DND-41 (cell line): ENCODE results near the gene RALGPS1.

Source experiments
- ATAC-seq: fragments of 200-7000 bp; cut with Tn5 transposase; 3 replicates; pipeline ENCODE4 v1.9.1; 2021; ENCODE audit warnings: low read depth; ENCODE audit not compliant: insufficient read depth
- DNase-seq: peaks from one replicate; pipeline ENCODE4 v3.0.0-alpha.2; 2020
- H2AFZ ChIP-seq: 2 replicates; pipeline ENCODE4 v1.6.0; 2012; ENCODE audit warnings: low read depth, low read length
- H3K27ac ChIP-seq: 2 replicates; pipeline ENCODE4 v1.5.1; 2012; ENCODE audit warnings: low read length, inconsistent platforms
- H3K27me3 ChIP-seq: fragments of 200-600 bp; sonication (generic); 2 replicates; pipeline ENCODE4 v1.6.0; 2012; ENCODE audit warnings: low read length, mild to moderate bottlenecking, inconsistent platforms; ENCODE audit not compliant: insufficient read depth, poor library complexity
- H3K36me3 ChIP-seq: 2 replicates; pipeline ENCODE4 v1.5.1; 2012; ENCODE audit warnings: low read length, inconsistent platforms; ENCODE audit not compliant: insufficient read depth
- H3K4me1 ChIP-seq: 2 replicates; pipeline ENCODE4 v1.5.1; 2012; ENCODE audit warnings: mild to moderate bottlenecking, low read length; ENCODE audit not compliant: insufficient read depth
- H3K4me2 ChIP-seq: 2 replicates; pipeline ENCODE4 v1.6.0; 2012; ENCODE audit warnings: mild to moderate bottlenecking, moderate library complexity, low read length, inconsistent platforms; ENCODE audit not compliant: insufficient read depth
- H3K4me3 ChIP-seq, 2 experiments: fragments of 200-600 bp in 1 of 2; shearing (Covaris generic) in 1 of 2; 2 replicates each; pipeline ENCODE4 v1.5.1; 2012 to 2016; ENCODE audit warnings: inconsistent platforms in 2 of 2, low read length in 2 of 2, mild to moderate bottlenecking in 2 of 2, low read depth in 1 of 2, moderate library complexity in 1 of 2
- H3K79me2 ChIP-seq: 2 replicates; pipeline ENCODE4 v1.6.0; 2012; ENCODE audit warnings: low read length, inconsistent platforms; ENCODE audit not compliant: insufficient read depth
- H3K9ac ChIP-seq: 2 replicates; pipeline ENCODE4 v1.6.0; 2012; ENCODE audit warnings: low read depth, mild to moderate bottlenecking, inconsistent platforms, low read length, moderate library complexity
- H3K9me3 ChIP-seq: 2 replicates; pipeline ENCODE4 v1.5.1; 2012; ENCODE audit warnings: low read length, moderate library complexity, mild to moderate bottlenecking, inconsistent platforms; ENCODE audit not compliant: insufficient read depth, severe bottlenecking
- H4K20me1 ChIP-seq: 2 replicates; pipeline ENCODE4 v1.6.0; 2012; ENCODE audit warnings: low read length; ENCODE audit not compliant: insufficient read depth
- CTCF ChIP-seq: IDR thresholded peaks from 2 replicates; pipeline ENCODE4 v1.5.1; 2012; ENCODE audit warnings: borderline replicate concordance, low read length, moderate library complexity, mild to moderate bottlenecking; ENCODE audit not compliant: poor library complexity, severe bottlenecking; ENCODE audit errors: extremely low read depth
- EZH2 ChIP-seq: IDR thresholded peaks from 3 replicates; pipeline ENCODE4 v1.6.1; 2012; ENCODE audit warnings: borderline replicate concordance, low read depth, mild to moderate bottlenecking, moderate library complexity, low read length, inconsistent platforms; ENCODE audit not compliant: severe bottlenecking

The RALGPS1 gene

GRCh38 chr9:126985870-126986498, 71.4 kb downstream of the RALGPS1 start:
- Histone ChIP-seq H3K4me1 (peaks cover 4% of the 10 kb centered on the region; the same call in 1 of the 2 replicates), H2AFZ (no peak overlapping the region), H3K27ac (no peak overlapping the region), H4K20me1 (peaks cover 64% of the 10 kb centered on the region), H3K9me3 (peaks cover 7% of the 10 kb centered on the region), H3K36me3 (no peaks in the 10 kb centered on the region), H3K9ac (no peak overlapping the region), H3K4me2 (no peak overlapping the region), H3K27me3 (peaks cover 70% of the 10 kb centered on the region), H3K4me3 (no peak overlapping the region), H3K79me2 (no peaks in the 10 kb centered on the region)
- TF ChIP-seq EZH2 (no peak), CTCF (peak; percentile 27)
- peak; percentile 85 for DNase-seq
- ATAC-seq: peak; percentile 95

GRCh38 chr9:126986506-126986951, 71.9 kb downstream of the RALGPS1 start:
- Histone ChIP-seq H3K79me2 (no peaks in the 10 kb centered on the region), H3K27ac (no peak overlapping the region), H4K20me1 (peaks cover 59% of the 10 kb centered on the region), H3K9me3 (peaks cover 7% of the 10 kb centered on the region), H3K4me3 (no peak overlapping the region), H3K36me3 (no peaks in the 10 kb centered on the region), H3K9ac (no peak overlapping the region), H2AFZ (no peak overlapping the region), H3K4me1 (peaks cover 4% of the 10 kb centered on the region; the same call in 1 of the 2 replicates), H3K4me2 (no peak overlapping the region), H3K27me3 (peaks cover 70% of the 10 kb centered on the region)
- TF ChIP-seq CTCF (no peak), EZH2 (no peak)
- DNase-seq (no peak), ATAC-seq (no peak)

- peaks cover 51% of the 10 kb centered on the region for H4K20me1 ChIP-seq
- DNase-seq: no peak
- no peak overlapping the region for H3K27ac ChIP-seq
- H3K79me2 ChIP-seq: no peaks in the 10 kb centered on the region
- H3K9me3 ChIP-seq: peaks cover 10% of the 10 kb centered on the region
- H2AFZ ChIP-seq: no peak overlapping the region
- no peak for TF ChIP-seq EZH2
- no peak for TF ChIP-seq CTCF
- H3K36me3 ChIP-seq: no peaks in the 10 kb centered on the region
- H3K27me3 ChIP-seq: peaks cover 58% of the 10 kb centered on the region
- H3K4me3 ChIP-seq: no peak overlapping the region
- peaks cover 4% of the 10 kb centered on the region; the same call in 1 of the 2 replicates for H3K4me1 ChIP-seq
- no peak for ATAC-seq
- no peak overlapping the region for H3K9ac ChIP-seq
- H3K4me2 ChIP-seq: no peak overlapping the region
Measured at GRCh38 chr9:126988857-126989256, 74.3 kb downstream of the RALGPS1 start.
